MM.1S (cell line): ENCODE data around the gene PACRG.

ENCODE experiments used
- CTCF ChIP-seq: fragments of 300-600 bp; sonication (generic); IDR thresholded peaks from 2 replicates; pipeline ENCODE4 v1.5.1; 2016; ENCODE audit warnings: antibody characterized with exemption, low read length, mixed read lengths
- EZH2 ChIP-seq: fragments of 300-600 bp; sonication (generic); optimal IDR thresholded peaks from 2 replicates; pipeline ENCODE3; 2017; ENCODE audit warnings: low read depth, mild to moderate bottlenecking, antibody characterized with exemption, low read length, mixed read lengths
- EZH2phosphoT487 ChIP-seq: fragments of 300-600 bp; sonication (generic); IDR thresholded peaks from 2 replicates; pipeline ENCODE4 v1.6.1; 2018; ENCODE audit warnings: antibody characterized with exemption, low read length

GRCh38 chr6:162684052-162684451 is 43.7 kb upstream of the PACRG start:
- no peak for TF ChIP-seq CTCF
- TF ChIP-seq EZH2phosphoT487 = no peak
- TF ChIP-seq EZH2 = no peak
